ENCODE measurements around the gene CACNA2D3.

DNA sequence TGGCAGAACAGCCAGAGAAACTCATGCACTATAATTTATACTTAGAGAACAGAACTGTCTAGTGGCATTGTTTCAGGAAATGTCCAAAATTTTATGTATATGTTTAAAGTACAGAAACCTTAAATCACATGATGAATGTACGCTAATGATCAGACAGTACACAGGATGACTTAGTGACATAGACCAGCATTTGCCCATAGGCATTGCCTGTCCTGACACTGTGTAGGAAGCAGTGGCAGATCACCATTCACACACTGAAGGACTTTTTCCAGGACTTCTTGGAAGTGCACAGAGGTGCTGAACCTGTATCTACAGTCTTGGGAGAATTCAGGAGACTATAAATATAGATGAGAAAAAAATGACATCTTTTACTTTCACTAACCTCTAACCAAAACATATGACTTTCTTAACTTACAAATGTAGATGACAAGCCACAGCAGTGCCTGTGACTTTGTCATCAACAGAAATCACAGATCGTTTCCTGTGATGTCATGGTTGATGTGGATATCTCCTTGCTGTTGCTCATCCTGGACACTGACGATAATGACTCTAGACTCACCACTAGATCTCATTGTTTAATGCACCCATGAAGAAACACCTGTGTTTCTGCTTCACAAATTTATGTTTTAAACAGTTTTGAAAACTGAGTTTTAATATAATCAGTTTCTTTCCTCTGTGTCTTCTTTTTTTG is 183.2 kb downstream of the CACNA2D3 start:
- TF ChIP-seq POLR2A (IDR thresholded peaks at IDR 0.05; ENCODE audit: low read length): no peak
- no peak for TF ChIP-seq GATA1 (IDR thresholded peaks at IDR 0.05; ENCODE audit: low read depth, low read length)
